Activated CD4-positive, alpha-beta memory T cell treated with anti-CD3 and anti-CD28 coated beads, Interleukin-2, amount 10 ng/mL, durations not matched to agents 7 days and 5 days (primary cell): Measurements from ENCODE around the gene ADAM21. TPM values are rescaled to one million over a fixed set of nuclear protein-coding genes. Genes with fewer than 3 reads are reported as not detected.

Source experiments
- total RNA-seq, 2 experiments: library from RNA; stranded (reverse); gene quantifications; one replicate each; pipeline ENCODE4 v1.2.3, GENCODE V29; 2021

Gene ADAM21
- total RNA-seq, 2 experiments from 2014 or later: not detected

Other genes with a start within 250 kb of the ADAM21 start
- gene COX16, start 92.5 kb upstream of the ADAM21 start, total RNA-seq: 10 to 100 TPM; 36.8 to 44.3 TPM
- gene SYNJ2BP, start 35.1 kb upstream of the ADAM21 start, total RNA-seq: 1 to 10 TPM; 6.3 to 6.5 TPM
- under 1 TPM; 0.13 to 0.28 TPM for gene ADAM20, start 82.8 kb downstream of the ADAM21 start, total RNA-seq
- 10 to 100 TPM; 45.5 to 47.9 TPM for gene MED6, start 148.5 kb downstream of the ADAM21 start, total RNA-seq
- gene TTC9, start 189.7 kb downstream of the ADAM21 start, total RNA-seq: 10 to 100 TPM; 14.1 to 14.7 TPM